OCI-LY1 (cell line): ENCODE data around the gene BSPRY.

ENCODE experiments used
- H2AFZ ChIP-seq: fragments of 200-600 bp; sonication (generic), shearing (Covaris generic); 2 replicates; pipeline ENCODE4 v1.6.0; 2014; ENCODE audit warnings: antibody characterized with exemption, mild to moderate bottlenecking, low read length
- H3F3A ChIP-seq: fragments of 200-600 bp; sonication (generic), shearing (Covaris generic); 2 replicates; pipeline ENCODE4 v1.6.0; 2014; ENCODE audit warnings: mild to moderate bottlenecking, antibody characterized with exemption, low read length, moderate library complexity; ENCODE audit not compliant: insufficient read depth
- H3K27ac ChIP-seq: fragments of 200-600 bp; sonication (generic); 2 replicates; pipeline ENCODE4 v1.5.1; 2014; ENCODE audit warnings: low read length, mixed run types, mild to moderate bottlenecking, low read depth; ENCODE audit not compliant: poor library complexity, severe bottlenecking
- H3K27me3 ChIP-seq: fragments of 200-600 bp; sonication (generic); 2 replicates; pipeline ENCODE4 v1.6.0; 2014; ENCODE audit warnings: antibody characterized with exemption, mild to moderate bottlenecking, low read length, moderate library complexity; ENCODE audit not compliant: insufficient read depth
- H3K36me3 ChIP-seq: fragments of 200-600 bp; sonication (generic); 2 replicates; pipeline ENCODE4 v1.6.1; 2014; ENCODE audit warnings: mild to moderate bottlenecking, antibody characterized with exemption, low read length, moderate library complexity, mixed read lengths; ENCODE audit not compliant: insufficient read depth
- H3K4me1 ChIP-seq: fragments of 200-600 bp; sonication (generic); 2 replicates; pipeline ENCODE4 v1.5.1; 2014; ENCODE audit warnings: mild to moderate bottlenecking, low read length, moderate library complexity; ENCODE audit not compliant: insufficient read depth, severe bottlenecking
- H3K4me2 ChIP-seq: fragments of 200-600 bp; sonication (generic), shearing (Covaris generic); 2 replicates; pipeline ENCODE4 v1.6.1; 2014; ENCODE audit warnings: low read length
- H3K4me3 ChIP-seq: fragments of 200-600 bp; sonication (generic); 2 replicates; pipeline ENCODE4 v1.5.1; 2014; ENCODE audit warnings: low read length, low read depth, mild to moderate bottlenecking, mixed read lengths; ENCODE audit not compliant: poor library complexity, severe bottlenecking
- H3K79me2 ChIP-seq: fragments of 200-600 bp; shearing (Covaris generic); 2 replicates; pipeline ENCODE4 v1.6.1; 2016; ENCODE audit warnings: mixed run types, low read length, mixed read lengths; ENCODE audit not compliant: insufficient read depth
- H3K9ac ChIP-seq: fragments of 200-600 bp; sonication (generic), shearing (Covaris generic); 2 replicates; pipeline ENCODE4 v1.6.1; 2014; ENCODE audit warnings: mild to moderate bottlenecking, low read length, mixed read lengths
- H3K9me2 ChIP-seq: fragments of 200-600 bp; sonication (generic), shearing (Covaris generic); 2 replicates; pipeline ENCODE4 v1.6.1; 2014; ENCODE audit warnings: low read depth, mild to moderate bottlenecking, low read length, mixed read lengths
- H3K9me3 ChIP-seq: fragments of 200-600 bp; shearing (Covaris generic); 2 replicates; pipeline ENCODE4 v1.6.1; 2014; ENCODE audit warnings: low read length, mixed read lengths
- H4K20me1 ChIP-seq: fragments of 200-600 bp; sonication (generic), shearing (Covaris generic); 2 replicates; pipeline ENCODE4 v1.6.0; 2016; ENCODE audit warnings: mild to moderate bottlenecking, low read length; ENCODE audit not compliant: insufficient read depth
- EZH2 ChIP-seq: fragments of 200-600 bp; sonication (generic), shearing (Covaris generic); IDR thresholded peaks from 2 replicates; pipeline ENCODE4 v1.8.0; 2017; ENCODE audit warnings: borderline replicate concordance, mixed run types, mild to moderate bottlenecking, antibody characterized with exemption, low read length, moderate library complexity, mixed read lengths
- TF ChIP-seq, protein P1 (sequence below): fragments of 200-600 bp; sonication (generic), shearing (Covaris generic); IDR thresholded peaks from 2 replicates; pipeline ENCODE4 v1.5.1; 2017; ENCODE audit warnings: mild to moderate bottlenecking, antibody characterized with exemption, low read length, moderate library complexity, mixed read lengths

Gene BSPRY

DNA sequence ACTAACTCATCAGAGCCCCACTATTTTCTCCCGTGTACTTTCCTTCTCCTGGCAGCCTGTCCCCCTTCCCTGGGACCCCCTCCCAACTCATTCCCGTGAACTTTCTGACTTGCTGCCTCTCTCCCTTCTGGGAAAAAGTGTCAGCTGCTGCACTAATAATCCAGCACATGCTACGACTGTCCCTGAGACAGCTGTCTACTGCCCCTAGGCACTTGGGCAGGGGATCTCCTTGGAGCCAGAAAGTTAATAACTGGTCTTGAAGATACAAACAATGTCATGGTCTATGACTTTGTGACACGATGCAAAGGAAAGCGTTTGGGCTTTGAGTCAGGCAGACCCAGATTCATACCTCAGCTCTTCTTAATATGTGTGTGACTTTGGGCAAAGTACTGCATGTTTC is 36.1 kb upstream of the BSPRY start:
- no peaks in the 10 kb centered on the region for H3K4me1 ChIP-seq
- no peaks in the 10 kb centered on the region for H3K79me2 ChIP-seq
- no peaks in the 10 kb centered on the region for H3K27me3 ChIP-seq
- H3K9ac ChIP-seq, result no peak overlapping the region
- H3F3A ChIP-seq, result no peaks in the 10 kb centered on the region; the same call in 1 of the 2 replicates
- no peak overlapping the region for H2AFZ ChIP-seq
- no peaks in the 10 kb centered on the region for H3K9me2 ChIP-seq
- no peaks in the 10 kb centered on the region for H3K9me3 ChIP-seq
- no peak overlapping the region for H3K4me2 ChIP-seq
- H3K27ac ChIP-seq, result no peak overlapping the region
- no peak for TF ChIP-seq EZH2
- TF ChIP-seq, protein P1, sequence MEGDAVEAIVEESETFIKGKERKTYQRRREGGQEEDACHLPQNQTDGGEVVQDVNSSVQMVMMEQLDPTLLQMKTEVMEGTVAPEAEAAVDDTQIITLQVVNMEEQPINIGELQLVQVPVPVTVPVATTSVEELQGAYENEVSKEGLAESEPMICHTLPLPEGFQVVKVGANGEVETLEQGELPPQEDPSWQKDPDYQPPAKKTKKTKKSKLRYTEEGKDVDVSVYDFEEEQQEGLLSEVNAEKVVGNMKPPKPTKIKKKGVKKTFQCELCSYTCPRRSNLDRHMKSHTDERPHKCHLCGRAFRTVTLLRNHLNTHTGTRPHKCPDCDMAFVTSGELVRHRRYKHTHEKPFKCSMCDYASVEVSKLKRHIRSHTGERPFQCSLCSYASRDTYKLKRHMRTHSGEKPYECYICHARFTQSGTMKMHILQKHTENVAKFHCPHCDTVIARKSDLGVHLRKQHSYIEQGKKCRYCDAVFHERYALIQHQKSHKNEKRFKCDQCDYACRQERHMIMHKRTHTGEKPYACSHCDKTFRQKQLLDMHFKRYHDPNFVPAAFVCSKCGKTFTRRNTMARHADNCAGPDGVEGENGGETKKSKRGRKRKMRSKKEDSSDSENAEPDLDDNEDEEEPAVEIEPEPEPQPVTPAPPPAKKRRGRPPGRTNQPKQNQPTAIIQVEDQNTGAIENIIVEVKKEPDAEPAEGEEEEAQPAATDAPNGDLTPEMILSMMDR, result no peak
- no peaks in the 10 kb centered on the region for H3K36me3 ChIP-seq
- H4K20me1 ChIP-seq, result no peaks in the 10 kb centered on the region
- H3K4me3 ChIP-seq, result no peak overlapping the region

DNA sequence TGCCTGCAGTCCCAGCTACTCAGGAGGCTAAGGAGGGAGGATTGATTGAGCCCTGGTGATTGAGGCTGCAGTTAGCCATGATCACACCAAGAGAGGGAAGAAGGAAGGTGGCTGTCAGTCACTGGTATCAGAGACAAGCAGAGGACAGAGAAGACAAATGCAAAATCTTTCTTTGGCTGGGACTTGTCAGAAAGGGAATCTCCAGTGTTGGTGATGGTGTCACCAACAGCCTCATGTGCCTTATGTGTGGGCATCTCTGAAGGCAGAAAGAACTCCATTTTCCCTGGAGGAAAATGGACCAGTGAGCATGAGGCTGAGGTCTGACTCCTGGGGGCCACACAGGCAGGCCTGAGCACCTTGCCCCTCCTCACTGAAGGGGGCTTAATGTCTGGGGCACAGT is 34.1 kb upstream of the BSPRY start:
- Histone ChIP-seq H3K9ac (no peak overlapping the region), H3K4me2 (no peak overlapping the region), H3K36me3 (no peaks in the 10 kb centered on the region), H3K4me1 (no peaks in the 10 kb centered on the region), H3K4me3 (no peak overlapping the region), H2AFZ (no peak overlapping the region), H3K9me3 (no peaks in the 10 kb centered on the region), H3F3A (no peaks in the 10 kb centered on the region; the same call in 1 of the 2 replicates), H3K9me2 (no peaks in the 10 kb centered on the region), H3K27ac (no peak overlapping the region), H3K79me2 (no peaks in the 10 kb centered on the region), H3K27me3 (peaks cover 4% of the 10 kb centered on the region; the same call in 1 of the 2 replicates), H4K20me1 (no peaks in the 10 kb centered on the region)
- no peak for TF ChIP-seq EZH2
- TF ChIP-seq, protein P1, result no peak

DNA sequence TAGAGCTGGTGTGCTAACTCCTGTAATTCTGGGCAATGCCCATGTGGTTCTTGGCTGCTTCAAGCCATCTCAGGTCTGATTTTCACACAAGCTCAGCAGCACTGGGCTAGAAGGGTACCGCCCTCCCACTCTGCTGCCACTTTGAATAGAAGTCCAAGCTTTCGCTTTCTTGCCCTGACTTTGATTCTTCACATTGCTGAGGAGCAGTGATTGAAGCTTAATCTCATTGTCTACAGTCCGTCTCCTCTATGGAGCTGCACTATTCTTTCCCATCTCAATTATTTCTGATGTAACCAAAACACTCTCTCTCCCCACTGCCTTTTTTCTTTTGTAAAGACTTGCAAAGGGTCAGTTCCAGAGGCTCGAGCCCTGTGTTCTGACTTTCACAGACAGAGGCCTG is 33.3 kb upstream of the BSPRY start:
- H3K4me1 ChIP-seq, result no peaks in the 10 kb centered on the region
- no peak overlapping the region for H3K4me3 ChIP-seq
- H3K9me3 ChIP-seq, result no peaks in the 10 kb centered on the region

More for the DNA sequence above, 33.3 kb upstream of the BSPRY start:
- H3F3A ChIP-seq, result no peaks in the 10 kb centered on the region; the same call in 1 of the 2 replicates
- H3K9me2 ChIP-seq, result no peaks in the 10 kb centered on the region
- no peak for TF ChIP-seq EZH2
- TF ChIP-seq, protein P1, result no peak
- H2AFZ ChIP-seq, result no peak overlapping the region
- no peak overlapping the region for H3K27ac ChIP-seq
- no peak overlapping the region for H3K9ac ChIP-seq
- no peaks in the 10 kb centered on the region for H4K20me1 ChIP-seq
- H3K27me3 ChIP-seq, result peaks cover 4% of the 10 kb centered on the region; the same call in 1 of the 2 replicates
- H3K79me2 ChIP-seq, result no peaks in the 10 kb centered on the region
- H3K4me2 ChIP-seq, result no peak overlapping the region
- no peaks in the 10 kb centered on the region for H3K36me3 ChIP-seq
